Keratinocyte (primary cell): ENCODE results near the gene MRPS18A. TPM values are rescaled to one million over a fixed set of nuclear protein-coding genes. Genes with fewer than 3 reads are reported as not detected.

Experiments
- DNase-seq: peaks from one replicate; pipeline ENCODE4 v3.0.0-alpha.2; 2011; ENCODE audit warnings: low read depth, missing footprints, low spot score
- FAIRE-seq: peaks from 2 replicates; lab custom pipeline; 2011; peaks lifted over from hg19 to GRCh38; lab: Jason Lieb, UNC
- H2AFZ ChIP-seq: 2 replicates; pipeline ENCODE4 v1.6.0; 2012; ENCODE audit warnings: low read length, control low read depth, inconsistent platforms; ENCODE audit not compliant: control insufficient read depth
- H3K27ac ChIP-seq: 2 replicates; pipeline ENCODE4 v1.5.1; 2011; ENCODE audit warnings: low read length; ENCODE audit not compliant: control insufficient read depth, insufficient read depth
- H3K27me3 ChIP-seq: 3 replicates; pipeline ENCODE4 v1.6.0; 2011; ENCODE audit warnings: low read length; ENCODE audit not compliant: control insufficient read depth, insufficient read depth; ENCODE audit errors: extremely low read depth
- H3K36me3 ChIP-seq, 2 experiments: 2 replicates in 1 of 2; 3 replicates in 1 of 2; pipeline ENCODE4 v1.5.1; 2011; ENCODE audit warnings: low read length in 2 of 2, mild to moderate bottlenecking in 1 of 2; ENCODE audit not compliant: control insufficient read depth in 2 of 2, insufficient read depth in 2 of 2; ENCODE audit errors: extremely low read depth in 1 of 2
- H3K4me1 ChIP-seq: 3 replicates; pipeline ENCODE4 v1.5.1; 2011; ENCODE audit warnings: low read length; ENCODE audit not compliant: control insufficient read depth, insufficient read depth; ENCODE audit errors: extremely low read depth
- H3K4me2 ChIP-seq: 3 replicates; pipeline ENCODE4 v1.6.0; 2011; ENCODE audit warnings: low read depth, low read length; ENCODE audit not compliant: control insufficient read depth, insufficient read depth; ENCODE audit errors: extremely low read depth
- H3K4me3 ChIP-seq, 3 experiments: fragments of 200-600 bp in 1 of 3; sonication (generic) in 1 of 3; 2 replicates in 2 of 3; 3 replicates in 1 of 3; pipeline ENCODE4 v1.5.1; 2011 to 2016; ENCODE audit warnings: low read length in 3 of 3, mild to moderate bottlenecking in 3 of 3, control low read depth in 2 of 3, inconsistent platforms in 1 of 3, low read depth in 1 of 3, mixed read lengths in 1 of 3, mixed run types in 1 of 3, moderate library complexity in 1 of 3; ENCODE audit not compliant: control insufficient read depth in 2 of 3, insufficient read depth in 2 of 3; ENCODE audit errors: extremely low read depth in 1 of 3
- H3K79me2 ChIP-seq: 2 replicates; pipeline ENCODE4 v1.6.0; 2012; ENCODE audit warnings: low read length; ENCODE audit not compliant: control insufficient read depth, insufficient read depth
- H3K9ac ChIP-seq: 3 replicates; pipeline ENCODE4 v1.6.0; 2011; ENCODE audit warnings: low read length; ENCODE audit not compliant: control insufficient read depth, insufficient read depth; ENCODE audit errors: extremely low read depth
- H3K9me1 ChIP-seq: 3 replicates; pipeline ENCODE4 v1.6.0; 2011; ENCODE audit warnings: low read length; ENCODE audit not compliant: control insufficient read depth, insufficient read depth; ENCODE audit errors: extremely low read depth
- H3K9me3 ChIP-seq: 2 replicates; pipeline ENCODE4 v1.5.1; 2012; ENCODE audit warnings: low read depth, low read length; ENCODE audit not compliant: control insufficient read depth
- H4K20me1 ChIP-seq: 3 replicates; pipeline ENCODE4 v1.6.0; 2011; ENCODE audit warnings: low read length; ENCODE audit not compliant: control insufficient read depth, insufficient read depth; ENCODE audit errors: extremely low read depth
- CTCF ChIP-seq, 3 experiments: IDR thresholded peaks in 1 of 3; conservative IDR thresholded peaks in 1 of 3; optimal IDR thresholded peaks in 1 of 3; 2 replicates in 2 of 3; 3 replicates in 1 of 3; pipeline versions ENCODE3 to v1.5.1; 2011; ENCODE audit warnings: low read length in 3 of 3, mild to moderate bottlenecking in 3 of 3, moderate library complexity in 2 of 3, control low read depth in 1 of 3, inconsistent platforms in 1 of 3; ENCODE audit not compliant: insufficient read depth in 2 of 3; ENCODE audit errors: extremely low read depth in 1 of 3
- EZH2 ChIP-seq: IDR thresholded peaks from one replicate; pipeline ENCODE4 v1.6.1; 2012; ENCODE audit warnings: inconsistent platforms, mild to moderate bottlenecking, low read length, moderate library complexity
- dilution Hi-C: fragments of 300-500 bp; cut with MboI; formaldehyde crosslinking; loops from one replicate; pipeline ENCODE4 v1.7.0; 2020; ENCODE audit warnings: low sequenced_read_pairs; ENCODE audit not compliant: extremely low pct_ligation_motif_present
- polyA plus RNA-seq, 5 experiments: library from polyadenylated mRNA; depleted of rRNA in 3 of 5; stranded (reverse) in 3 of 5; stranded (forward) in 1 of 5; unstranded in 1 of 5; fragments of >200 nt; gene quantifications; 1 replicate in 1 of 5; 2 replicates in 3 of 5; 3 replicates in 1 of 5; pipeline versions ENCODE4 v1.2.1 to v1.2.3, GENCODE V29; 2011 to 2012; ENCODE audit warnings: missing spikeins in 2 of 5, low read depth in 1 of 5, low replicate concordance in 1 of 5

The MRPS18A gene
- polyA plus RNA-seq, 1 donor (not counting 4 experiments of a cell fraction or from before 2014, with no cell fraction given), result 48.8 TPM

GRCh38 chr6:43730634-43731033, 43.0 kb upstream of the MRPS18A start:
- H4K20me1 ChIP-seq, result no peaks in the 10 kb centered on the region
- FAIRE-seq (no peak), DNase-seq (no peak)

GRCh38 chr6:43729537-43729936, 41.9 kb upstream of the MRPS18A start:
- no peak overlapping the region for H3K9ac ChIP-seq
- H3K9me3 ChIP-seq, result peaks cover 2% of the 10 kb centered on the region
- H3K4me1 ChIP-seq, result peaks cover 40% of the 10 kb centered on the region
- H3K36me3 ChIP-seq, result no peaks in the 10 kb centered on the region
- H2AFZ ChIP-seq, result no peak overlapping the region
- no peak overlapping the region for H3K27ac ChIP-seq
- H3K4me2 ChIP-seq, result no peak overlapping the region
- H3K27me3 ChIP-seq, result no peaks in the 10 kb centered on the region
- H3K79me2 ChIP-seq, result no peaks in the 10 kb centered on the region
- dilution Hi-C loops, result no loop called here
- H3K4me3 ChIP-seq, result no peak overlapping the region
- TF ChIP-seq EZH2 (no peak), CTCF (optimal IDR thresholded peaks at IDR 0.05 in 1 of 3, IDR thresholded peaks at IDR 0.05 in 1 of 3, conservative IDR thresholded peaks at IDR 0.05 in 1 of 3; ENCODE audit: extremely low read depth in 1 of 3, insufficient read depth in 2 of 3, low read length in 3 of 3) (no peak)
- DNase-seq, result no peak
- no peaks in the 10 kb centered on the region for H3K9me1 ChIP-seq
- H4K20me1 ChIP-seq, result no peaks in the 10 kb centered on the region
- FAIRE-seq, result no peak

More at GRCh38 chr6:43730634-43731033, 43.0 kb upstream of the MRPS18A start:
- H2AFZ ChIP-seq, result no peak overlapping the region
- dilution Hi-C loops, result no loop called here
- no peak overlapping the region for H3K9ac ChIP-seq
- H3K36me3 ChIP-seq, result no peaks in the 10 kb centered on the region
- peaks cover 37% of the 10 kb centered on the region for H3K4me1 ChIP-seq
- TF ChIP-seq EZH2, result no peak
- TF ChIP-seq CTCF (optimal IDR thresholded peaks at IDR 0.05 in 1 of 3, IDR thresholded peaks at IDR 0.05 in 1 of 3, conservative IDR thresholded peaks at IDR 0.05 in 1 of 3; ENCODE audit: extremely low read depth in 1 of 3, insufficient read depth in 2 of 3, low read length in 3 of 3), result no peak
- no peak overlapping the region for H3K27ac ChIP-seq
- H3K4me2 ChIP-seq, result no peak overlapping the region
- no peak overlapping the region for H3K4me3 ChIP-seq
- no peaks in the 10 kb centered on the region for H3K9me1 ChIP-seq
- H3K79me2 ChIP-seq, result no peaks in the 10 kb centered on the region
- H3K27me3 ChIP-seq, result no peaks in the 10 kb centered on the region
- peaks cover 2% of the 10 kb centered on the region for H3K9me3 ChIP-seq
